AG09319 (cell line): ENCODE data around the gene TANC1.

Experiments used
- DNase-seq: peaks from one replicate; pipeline ENCODE4 v3.0.0-alpha.2; 2010; ENCODE audit warnings: low read depth; ENCODE audit errors: extremely low read depth
- CTCF ChIP-seq: IDR thresholded peaks from 2 replicates; pipeline ENCODE4 v1.5.1; 2011; ENCODE audit warnings: low read depth, mild to moderate bottlenecking, inconsistent platforms, low read length, moderate library complexity

Gene TANC1

GRCh38 chr2:159226608-159227385 is 258.4 kb downstream of the TANC1 start:
- DNase-seq, result no peak
- no peak for TF ChIP-seq CTCF

- TF ChIP-seq CTCF, result no peak
- DNase-seq, result no peak
Measured at GRCh38 chr2:159227467-159227866, 259.0 kb downstream of the TANC1 start.

GRCh38 chr2:159228081-159228581 is 259.7 kb downstream of the TANC1 start:
- TF ChIP-seq CTCF, result no peak
- DNase-seq, result peak; percentile 81

- TF ChIP-seq CTCF, result no peak
- no peak for DNase-seq
Measured at GRCh38 chr2:159229476-159230144, 261.2 kb downstream of the TANC1 start.

GRCh38 chr2:159230145-159230877 is 261.9 kb downstream of the TANC1 start:
- DNase-seq, result no peak
- TF ChIP-seq CTCF, result no peak

GRCh38 chr2:159232456-159233170 is 264.2 kb downstream of the TANC1 start:
- no peak for TF ChIP-seq CTCF
- no peak for DNase-seq
